ENCODE data around the gene CSRNP3.

DNA sequence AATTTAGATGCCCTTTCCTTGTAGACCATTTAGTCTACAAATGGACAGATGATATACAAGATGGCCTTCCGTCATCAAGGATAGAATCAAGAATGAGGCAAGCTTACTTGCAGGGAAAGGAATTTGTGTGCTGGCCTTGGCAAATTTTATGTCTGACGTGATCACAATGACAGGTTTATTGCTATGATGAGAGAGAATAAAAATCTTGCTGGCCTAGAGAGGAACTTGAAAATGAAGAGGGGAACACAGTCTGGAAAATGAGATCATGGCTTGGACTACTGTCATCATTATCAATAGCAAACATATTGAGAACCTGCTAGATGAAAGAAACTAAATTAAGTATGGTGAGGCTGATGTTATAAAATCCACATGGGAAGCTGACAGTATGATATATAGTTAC is 66.0 kb downstream of the CSRNP3 start:
- no peak for TF ChIP-seq YY1 (IDR thresholded peaks at IDR 0.05; ENCODE audit: low read depth, low read length)
- TF ChIP-seq PAX5 (IDR thresholded peaks at IDR 0.05; ENCODE audit: borderline replicate concordance, low read depth, low read length), result no peak
- no peak for TF ChIP-seq RFX5 (IDR thresholded peaks at IDR 0.05; ENCODE audit: low read depth, low read length)

Data from GM12878 (cell line).